GM06990 (cell line): ENCODE measurements around the gene REG3G.

Source experiments
- DNase-seq: peaks from one replicate; pipeline ENCODE4 v3.0.0-alpha.2; 2011; ENCODE audit not compliant: insufficient read length; ENCODE audit errors: extremely low read depth
- H3K27me3 ChIP-seq: replicated peaks from 2 replicates; pipeline ENCODE4 v1.6.0; 2011; ENCODE audit warnings: low read length; ENCODE audit not compliant: control insufficient read depth, insufficient read depth
- H3K36me3 ChIP-seq: 2 replicates; pipeline ENCODE4 v1.5.1; 2011; ENCODE audit warnings: low read length; ENCODE audit not compliant: control insufficient read depth, insufficient read depth
- H3K4me3 ChIP-seq: replicated peaks from 2 replicates; pipeline ENCODE4 v1.5.1; 2011; ENCODE audit warnings: low read depth, mild to moderate bottlenecking, control low read depth, low read length
- TF ChIP-seq, protein P1 (sequence below): IDR thresholded peaks from 2 replicates; pipeline ENCODE4 v1.5.1; 2011; ENCODE audit warnings: low read length, control low read depth, mild to moderate bottlenecking, inconsistent platforms; ENCODE audit not compliant: insufficient read depth, poor library complexity, severe bottlenecking

The REG3G gene

DNA sequence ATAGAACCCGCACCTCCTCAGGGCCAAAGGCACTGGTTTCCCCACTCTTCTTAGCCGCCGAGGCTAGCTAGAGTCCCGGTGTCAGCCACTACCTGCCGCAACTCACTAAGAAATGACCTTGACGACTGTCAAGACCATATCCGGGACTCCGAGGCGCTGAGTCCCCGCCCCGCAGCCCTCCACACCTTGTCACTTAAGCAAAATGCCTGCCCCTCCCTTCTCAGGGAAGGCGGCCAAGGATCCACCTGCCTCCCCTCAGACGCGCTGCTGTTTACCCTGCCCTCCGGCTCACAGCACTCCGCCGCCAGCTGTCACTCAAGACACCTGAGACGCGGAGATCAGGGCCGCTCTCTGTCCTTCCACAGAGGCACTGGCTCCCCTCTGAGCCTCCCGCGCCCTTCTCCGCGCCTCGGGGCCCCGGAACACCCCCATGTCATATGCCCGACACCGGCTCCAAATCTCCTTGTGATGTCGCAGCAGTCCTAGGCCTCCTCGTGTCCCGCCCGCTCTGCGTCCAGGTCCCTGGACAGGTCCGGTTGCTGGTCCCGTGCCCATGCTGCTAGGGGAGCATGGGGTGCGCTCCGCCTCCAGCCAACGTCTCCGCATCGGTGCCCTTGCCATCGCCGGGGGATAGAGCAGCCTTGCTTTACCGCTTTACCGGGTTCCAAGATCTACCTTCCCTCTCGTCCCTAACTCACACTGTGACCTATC lies 32.5 kb upstream of the REG3G start:
- no peak overlapping the region for H3K4me3 ChIP-seq
- no peak for DNase-seq
- H3K36me3 ChIP-seq: no peaks in the 10 kb centered on the region
- TF ChIP-seq, protein P1, sequence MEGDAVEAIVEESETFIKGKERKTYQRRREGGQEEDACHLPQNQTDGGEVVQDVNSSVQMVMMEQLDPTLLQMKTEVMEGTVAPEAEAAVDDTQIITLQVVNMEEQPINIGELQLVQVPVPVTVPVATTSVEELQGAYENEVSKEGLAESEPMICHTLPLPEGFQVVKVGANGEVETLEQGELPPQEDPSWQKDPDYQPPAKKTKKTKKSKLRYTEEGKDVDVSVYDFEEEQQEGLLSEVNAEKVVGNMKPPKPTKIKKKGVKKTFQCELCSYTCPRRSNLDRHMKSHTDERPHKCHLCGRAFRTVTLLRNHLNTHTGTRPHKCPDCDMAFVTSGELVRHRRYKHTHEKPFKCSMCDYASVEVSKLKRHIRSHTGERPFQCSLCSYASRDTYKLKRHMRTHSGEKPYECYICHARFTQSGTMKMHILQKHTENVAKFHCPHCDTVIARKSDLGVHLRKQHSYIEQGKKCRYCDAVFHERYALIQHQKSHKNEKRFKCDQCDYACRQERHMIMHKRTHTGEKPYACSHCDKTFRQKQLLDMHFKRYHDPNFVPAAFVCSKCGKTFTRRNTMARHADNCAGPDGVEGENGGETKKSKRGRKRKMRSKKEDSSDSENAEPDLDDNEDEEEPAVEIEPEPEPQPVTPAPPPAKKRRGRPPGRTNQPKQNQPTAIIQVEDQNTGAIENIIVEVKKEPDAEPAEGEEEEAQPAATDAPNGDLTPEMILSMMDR: no peak
- H3K27me3 ChIP-seq: no peaks in the 10 kb centered on the region; the same call in 1 of the 2 replicates

DNA sequence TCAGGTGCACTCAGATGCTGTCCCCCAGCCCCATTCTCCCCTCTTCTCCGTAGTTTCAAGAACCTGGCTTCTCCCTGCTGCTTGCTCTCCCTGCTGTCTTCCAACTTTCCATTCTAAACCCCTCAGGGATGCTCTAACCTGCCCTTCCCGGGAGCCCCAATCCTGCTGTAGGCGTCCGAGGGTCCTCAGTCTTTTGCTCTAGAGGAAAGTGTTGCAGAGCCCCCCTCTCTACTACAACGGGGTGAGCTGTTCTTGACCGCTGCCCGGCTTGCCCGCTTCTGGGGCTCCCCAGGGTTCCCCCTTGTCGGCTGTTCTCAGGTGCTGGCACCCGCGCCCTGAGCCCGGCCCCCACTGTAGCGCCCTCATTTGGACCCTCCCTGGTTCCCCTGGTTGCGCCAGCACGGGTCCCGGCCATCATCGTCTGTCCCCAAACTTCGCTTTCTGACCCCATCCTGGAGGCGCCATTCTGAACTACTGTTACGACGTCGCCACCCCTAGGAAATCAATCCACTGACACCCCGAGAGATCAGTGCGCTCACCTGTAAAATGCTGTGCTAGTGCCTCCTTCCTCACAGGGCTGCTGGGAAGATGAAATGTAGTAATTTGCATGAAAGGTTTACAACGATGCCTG lies 31.9 kb upstream of the REG3G start:
- TF ChIP-seq, protein P1: no peak
- DNase-seq: no peak
- H3K4me3 ChIP-seq: no peak overlapping the region
- no peaks in the 10 kb centered on the region; the same call in 1 of the 2 replicates for H3K27me3 ChIP-seq
- no peaks in the 10 kb centered on the region for H3K36me3 ChIP-seq

DNA sequence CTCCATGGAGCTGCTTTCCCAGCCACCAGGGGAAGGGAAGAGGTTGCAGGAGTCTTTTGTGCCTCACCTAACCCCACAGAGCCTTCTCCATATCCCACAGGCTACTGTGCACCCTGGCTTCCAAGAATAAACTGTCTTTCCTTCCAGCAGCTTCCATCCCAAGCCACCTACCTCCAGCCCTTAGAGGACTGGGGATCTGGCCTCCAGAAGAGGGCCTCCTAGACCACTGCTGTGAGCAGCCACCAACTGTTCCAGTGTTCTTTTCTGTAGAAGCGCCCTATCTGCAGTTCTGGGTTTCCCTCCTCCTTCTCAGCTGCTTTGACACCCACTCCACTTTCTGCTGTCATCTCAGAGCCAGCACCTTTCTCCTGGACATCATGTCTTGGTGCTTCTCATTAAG lies 30.7 kb upstream of the REG3G start:
- DNase-seq: no peak
- no peaks in the 10 kb centered on the region; the same call in 1 of the 2 replicates for H3K27me3 ChIP-seq
- TF ChIP-seq, protein P1: no peak
- H3K4me3 ChIP-seq: no peak overlapping the region
- no peaks in the 10 kb centered on the region for H3K36me3 ChIP-seq

DNA sequence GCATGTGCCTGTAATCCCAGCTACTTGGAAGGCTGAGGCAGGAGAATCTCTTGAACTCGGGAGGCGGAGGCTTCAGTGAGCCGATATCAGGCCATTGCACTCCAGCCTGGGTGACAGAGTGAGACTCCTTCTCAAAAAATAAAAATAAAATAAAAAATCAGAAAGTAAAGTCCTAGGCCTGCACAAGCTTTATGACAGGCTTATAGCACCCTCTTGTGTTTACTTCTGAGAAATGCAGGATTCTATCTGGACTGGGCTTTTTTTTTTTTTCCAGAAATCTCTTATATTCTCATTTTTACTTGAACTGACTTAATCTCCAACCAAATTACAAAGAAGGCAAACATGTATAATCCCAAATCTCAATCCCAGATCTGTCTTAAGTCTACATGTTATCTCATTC lies 26.1 kb upstream of the REG3G start:
- Histone ChIP-seq H3K27me3 (no peaks in the 10 kb centered on the region), H3K36me3 (no peaks in the 10 kb centered on the region), H3K4me3 (no peak overlapping the region)
- no peak for DNase-seq
- TF ChIP-seq, protein P1: peak; percentile 35

DNA sequence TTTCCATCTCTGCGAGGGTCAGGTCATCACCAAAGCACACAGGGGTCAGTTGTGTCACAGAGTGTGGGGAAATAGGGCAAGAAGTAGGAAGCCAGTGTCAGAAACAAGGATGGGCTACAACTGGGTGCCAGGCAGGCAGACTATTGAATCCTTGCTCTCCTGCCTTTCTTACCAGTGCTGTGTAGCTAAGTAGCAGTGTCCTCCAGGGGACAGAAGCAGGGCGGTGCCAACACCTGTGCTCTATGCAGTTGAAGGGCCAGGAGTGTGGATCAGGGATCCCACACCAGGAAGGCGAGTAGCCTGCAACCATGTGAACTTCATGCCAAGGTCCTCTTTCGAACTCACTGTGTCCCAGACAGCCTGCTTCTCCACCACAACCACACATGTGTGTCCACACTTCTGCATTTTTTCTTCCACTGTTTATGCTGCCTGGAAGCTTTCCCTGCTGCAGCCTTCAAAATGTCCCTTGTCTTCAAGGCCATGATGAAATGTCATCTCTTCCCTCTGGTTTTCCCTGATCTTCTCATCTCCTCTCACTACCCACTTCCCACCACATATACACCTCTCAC lies 25.4 kb upstream of the REG3G start:
- Histone ChIP-seq H3K4me3 (no peak overlapping the region), H3K27me3 (no peaks in the 10 kb centered on the region), H3K36me3 (no peaks in the 10 kb centered on the region)
- TF ChIP-seq, protein P1: no peak
- no peak for DNase-seq
